ENCODE results near the gene OSTM1.

The OSTM1 gene

GRCh38 chr6:108074359-108075144 lies at the start of gene OSTM1:
TSS of gene OSTM1 (minus strand) at chr6:108074741. CDS start at chr6:108074651, 90 bp downstream.
- DNase-seq = peak; percentile 64

DNA sequence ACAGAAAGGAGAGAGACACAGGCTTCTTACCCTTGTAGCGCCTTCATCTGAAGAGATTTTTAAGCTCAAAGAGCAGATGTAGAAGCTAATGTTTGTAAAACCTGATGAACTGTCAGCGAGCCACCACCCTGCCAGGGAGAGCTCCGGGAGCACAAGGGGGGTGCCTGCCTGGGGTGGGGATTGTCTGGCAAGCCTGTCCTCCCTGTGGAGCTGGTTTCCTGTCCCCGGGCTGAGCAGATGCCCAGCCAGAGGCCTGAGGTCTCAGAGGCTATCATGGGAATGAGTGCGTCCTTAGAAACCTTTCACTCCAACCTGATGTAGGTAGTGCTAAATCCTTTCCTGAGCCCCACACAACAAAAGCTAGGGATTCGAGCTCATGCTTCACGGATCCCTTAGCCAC lies 49.4 kb upstream of the OSTM1 start:
- DNase-seq = no peak

DNA sequence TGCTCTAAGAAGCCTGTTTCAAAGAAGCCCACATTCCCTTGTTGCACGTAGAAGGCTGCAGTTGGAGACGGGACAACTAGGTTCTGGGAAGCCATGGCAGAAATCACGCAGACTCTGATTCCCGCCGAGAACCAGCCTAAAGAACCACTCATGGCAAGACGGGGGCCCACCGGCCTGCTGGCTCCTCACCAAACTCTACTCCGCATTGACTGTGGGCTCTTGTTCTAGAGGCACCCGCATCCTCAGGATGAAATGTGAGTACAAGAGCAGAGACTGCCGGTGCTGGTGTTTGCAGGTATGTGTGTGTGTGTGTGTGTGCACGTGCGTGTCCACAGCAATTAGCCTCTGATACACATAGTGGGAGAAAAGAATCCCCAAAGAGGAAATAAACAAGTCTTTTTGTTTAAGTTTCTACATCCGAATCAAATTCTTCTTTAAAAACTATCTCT lies 49.0 kb upstream of the OSTM1 start:
- DNase-seq = no peak

GRCh38 chr6:108121612-108122011 lies 47.1 kb upstream of the OSTM1 start:
- DNase-seq = no peak

- no peak for DNase-seq
Observed at GRCh38 chr6:108120311-108120710, 45.8 kb upstream of the OSTM1 start.

DNA sequence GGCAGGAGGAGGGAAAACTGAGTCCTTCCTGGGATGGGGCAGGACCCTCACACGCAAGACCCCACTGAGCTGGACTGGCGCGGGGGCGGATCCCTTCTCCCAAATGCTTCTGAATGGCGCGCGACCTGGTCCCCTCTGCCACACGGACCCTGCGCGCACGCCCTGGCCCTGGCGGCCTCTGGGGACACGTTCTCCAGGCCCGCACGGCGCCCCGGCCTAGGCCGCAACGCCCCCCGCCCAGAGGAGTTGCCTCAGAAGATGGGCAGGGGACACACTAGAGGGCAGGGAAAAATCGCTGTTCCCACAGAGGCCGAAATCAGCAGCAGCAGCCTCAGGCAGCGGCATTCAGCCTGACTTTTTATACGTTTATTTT lies 45.2 kb upstream of the OSTM1 start:
- DNase-seq = no peak

DNA sequence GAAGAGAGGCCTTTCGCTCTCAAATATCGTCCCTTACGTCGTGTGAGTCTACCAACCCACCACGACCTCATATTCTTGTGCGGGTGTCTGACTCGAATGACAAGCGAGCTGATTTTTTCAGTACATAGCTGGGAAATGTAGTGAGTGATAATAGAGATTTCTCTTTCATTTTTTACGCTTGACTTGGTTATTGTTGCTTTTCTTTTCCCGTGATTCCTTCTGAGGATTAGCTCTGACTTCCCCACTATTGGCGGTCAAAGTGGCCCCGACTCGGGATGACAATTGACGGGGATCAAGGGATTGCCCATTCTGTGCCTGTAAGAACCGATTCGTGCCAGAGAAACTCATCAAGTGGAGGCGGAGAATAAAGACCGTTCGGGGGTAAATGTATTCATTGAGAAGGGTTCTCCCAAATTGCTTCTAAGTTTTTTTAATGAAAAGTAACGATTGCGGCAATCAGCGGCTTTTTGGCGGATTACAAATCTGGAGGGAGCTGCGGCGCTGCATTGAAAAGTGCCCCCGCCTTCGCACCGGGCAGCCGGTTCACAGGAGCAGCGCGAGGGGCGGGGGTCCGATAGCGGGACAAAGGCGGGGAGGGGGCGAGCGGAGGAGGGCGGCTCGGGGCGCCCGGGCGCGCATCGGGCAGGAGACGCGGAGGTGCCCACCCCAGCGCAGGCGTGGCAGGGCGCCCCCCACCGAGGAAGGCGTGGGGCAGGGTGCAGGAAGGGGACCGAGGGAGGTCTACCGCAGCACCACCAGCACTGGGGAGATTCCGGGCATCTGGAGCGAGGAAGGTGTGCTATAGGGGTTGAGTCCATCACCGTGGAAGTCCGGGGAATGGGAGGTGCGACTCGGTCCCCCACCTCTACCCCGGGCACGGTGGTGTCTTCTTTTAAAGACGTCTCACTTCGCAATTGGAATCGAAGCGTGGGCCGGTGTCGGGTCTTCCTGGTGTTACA lies 44.5 kb upstream of the OSTM1 start:
- DNase-seq = no peak

- DNase-seq = no peak
Observed at GRCh38 chr6:108118359-108118724, 43.8 kb upstream of the OSTM1 start.

DNA sequence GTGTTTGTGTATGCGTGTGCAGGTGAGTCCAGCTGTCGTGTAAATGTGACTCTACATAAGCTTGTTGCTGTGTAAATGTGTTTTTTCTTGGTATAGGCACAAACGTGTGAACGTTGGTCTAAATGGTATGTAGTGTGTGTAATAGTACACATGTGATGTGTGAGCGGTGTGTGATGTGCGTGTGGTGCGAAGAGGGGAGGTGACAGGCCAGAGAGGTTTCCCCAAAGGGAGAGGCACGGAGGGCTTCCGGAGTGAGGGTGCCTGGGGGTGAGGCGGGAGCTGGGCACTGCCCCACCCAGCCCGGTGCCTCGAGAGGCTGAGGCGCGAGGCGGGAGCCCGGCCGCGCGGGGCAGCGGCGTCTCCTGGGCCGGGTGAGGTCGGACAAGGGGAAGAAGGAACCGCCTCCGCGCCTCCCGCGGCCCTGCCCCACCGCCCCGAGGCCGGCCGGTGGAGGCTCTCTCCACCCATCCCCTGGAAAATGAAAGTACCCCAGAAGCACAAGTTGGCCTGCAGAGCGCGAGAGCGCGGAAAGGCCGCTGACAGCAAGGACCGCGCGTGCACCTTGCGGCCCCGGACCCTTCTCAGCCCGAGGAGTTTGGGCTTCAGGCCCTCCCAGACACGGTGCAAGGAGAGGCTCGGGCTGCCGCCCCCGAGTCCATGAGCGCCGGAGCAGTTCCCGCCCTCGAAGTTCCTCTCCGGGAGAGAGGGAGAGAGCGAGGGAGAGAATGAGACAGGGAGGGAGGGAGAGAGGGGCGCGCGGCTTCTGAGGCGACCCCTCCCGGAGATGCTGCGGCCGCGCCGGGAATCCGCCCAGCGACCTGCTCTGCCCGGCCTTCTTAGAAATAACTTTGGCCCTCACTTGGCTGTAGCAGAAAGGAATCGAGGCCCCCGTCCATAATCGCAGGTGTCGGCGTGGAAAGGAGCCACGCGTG lies 43.2 kb upstream of the OSTM1 start:
- no peak for DNase-seq

- no peak for DNase-seq
Observed at GRCh38 chr6:108116546-108117426, 42.2 kb upstream of the OSTM1 start.

GRCh38 chr6:108115598-108116058 lies 41.1 kb upstream of the OSTM1 start:
- no peak for DNase-seq

DNA sequence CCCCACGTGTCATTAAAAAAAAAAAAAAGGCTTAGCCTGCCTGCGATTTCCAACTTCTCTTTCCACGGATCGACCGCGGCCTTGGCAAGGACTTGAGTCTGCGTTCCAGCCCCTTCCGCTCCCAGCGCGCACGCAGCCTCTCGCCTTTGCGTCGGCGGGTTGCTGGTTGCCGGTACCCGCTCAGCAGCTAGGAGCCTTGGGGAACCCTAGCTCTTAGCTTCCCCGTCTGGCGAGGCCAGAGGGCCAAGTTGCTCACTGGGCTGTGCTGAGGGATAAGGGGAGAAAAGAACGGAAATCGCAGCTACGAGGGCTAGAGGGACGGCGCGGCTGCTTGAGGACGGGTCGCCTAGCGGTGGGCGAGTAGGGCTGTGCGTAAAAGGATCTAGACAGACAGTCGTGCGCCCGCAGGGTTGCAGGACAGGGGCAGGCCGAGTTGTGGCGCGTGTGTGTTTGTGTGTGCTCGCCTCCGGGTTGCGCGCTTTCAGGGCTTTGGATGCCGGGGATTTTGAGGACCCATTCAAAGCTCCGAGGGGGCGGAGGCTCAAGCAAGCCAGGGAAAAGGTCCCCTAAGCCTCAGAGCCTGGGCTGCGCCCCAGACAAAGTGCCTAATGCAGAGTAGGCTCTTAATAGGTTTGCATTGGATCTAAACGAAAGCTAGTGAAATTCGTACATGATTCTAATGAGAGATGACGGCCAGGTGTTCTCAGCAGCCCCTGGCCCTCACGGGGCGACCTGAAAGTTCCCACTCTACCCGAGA lies 40.5 kb upstream of the OSTM1 start:
- DNase-seq = no peak

DNA sequence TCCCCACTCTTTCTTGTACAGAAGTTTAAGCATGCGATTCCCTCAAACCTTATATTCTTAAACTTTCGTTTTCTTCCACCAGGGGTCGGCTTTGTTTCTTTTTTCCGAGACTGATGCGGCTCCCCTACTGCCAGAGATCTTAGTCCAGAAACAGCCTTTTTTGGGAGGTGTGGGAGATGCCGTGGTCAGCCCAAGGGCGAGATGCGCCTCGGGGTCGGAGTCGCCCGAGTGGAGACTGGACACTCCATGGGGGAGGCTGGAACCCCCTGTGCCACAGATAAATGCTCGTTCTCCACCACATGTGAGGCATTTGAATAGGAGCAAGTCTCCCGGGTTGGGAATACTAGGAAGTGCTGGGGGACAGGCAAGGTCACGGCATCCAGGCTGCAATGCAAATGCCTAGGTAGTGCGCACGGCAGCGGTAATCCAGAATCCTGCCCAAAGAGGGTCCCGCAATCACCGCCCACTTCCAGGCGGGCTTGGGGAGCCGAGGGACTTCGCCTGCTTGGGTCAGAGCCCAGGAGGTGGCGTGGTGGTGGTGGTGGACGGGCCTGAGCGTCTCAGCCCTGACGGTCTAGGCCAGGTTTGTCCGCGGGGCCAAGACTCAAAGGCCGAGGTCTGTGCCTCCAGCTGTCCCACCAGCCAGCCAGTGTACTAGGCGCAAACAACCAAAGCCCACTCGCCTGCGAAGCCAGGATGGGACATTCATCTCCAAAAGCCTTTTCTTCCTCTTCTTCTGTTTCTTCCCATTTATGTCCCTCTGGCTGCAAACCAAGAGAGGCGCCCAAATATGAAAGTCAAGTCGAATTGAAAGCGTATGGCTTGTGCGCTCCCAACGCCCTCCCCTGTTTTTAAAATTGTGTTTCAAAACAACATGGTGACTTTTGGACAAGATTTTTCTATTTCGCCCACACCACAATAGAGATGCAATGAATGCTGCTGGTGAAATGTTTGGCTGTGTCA lies 39.3 kb upstream of the OSTM1 start:
- no peak for DNase-seq

DNA sequence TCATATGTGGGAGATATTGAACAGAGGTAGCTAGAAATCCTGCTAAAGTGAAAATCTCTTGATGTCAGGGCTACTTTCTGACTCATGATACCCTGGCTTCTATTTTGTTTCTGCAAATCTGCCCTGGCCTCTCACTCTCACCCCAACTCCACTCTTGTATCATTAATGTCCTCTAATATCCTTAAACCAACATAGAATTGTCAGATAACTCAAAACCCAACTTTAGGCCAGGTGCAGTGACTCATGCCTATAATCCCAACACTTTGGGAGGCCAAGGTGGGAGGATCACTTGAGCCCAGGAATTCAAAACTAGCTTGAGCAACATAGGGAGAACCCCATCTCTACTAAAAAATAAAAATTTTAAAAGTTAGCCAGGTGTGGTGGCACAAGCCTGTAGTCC lies 33.8 kb upstream of the OSTM1 start:
- DNase-seq = no peak

DNA sequence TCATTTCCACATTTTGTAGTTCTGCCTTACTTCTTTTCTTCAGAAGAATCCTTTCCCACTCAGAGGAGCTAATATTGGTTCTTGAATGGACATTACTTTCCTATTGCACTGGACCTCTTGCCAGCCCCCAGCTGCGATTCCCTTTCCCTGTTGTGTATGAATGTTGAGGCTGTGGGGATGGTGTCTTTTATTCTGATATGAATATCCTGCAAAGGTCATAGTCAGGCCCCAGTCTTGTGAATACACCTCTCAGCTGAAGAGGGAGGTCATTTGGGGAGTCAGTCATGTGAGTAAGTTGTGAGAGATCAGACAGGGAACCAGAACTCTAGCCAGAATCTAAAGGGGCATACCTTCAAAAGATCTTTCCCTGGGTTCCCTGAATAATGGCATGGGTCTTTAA lies 32.6 kb upstream of the OSTM1 start:
- DNase-seq = no peak

DNA sequence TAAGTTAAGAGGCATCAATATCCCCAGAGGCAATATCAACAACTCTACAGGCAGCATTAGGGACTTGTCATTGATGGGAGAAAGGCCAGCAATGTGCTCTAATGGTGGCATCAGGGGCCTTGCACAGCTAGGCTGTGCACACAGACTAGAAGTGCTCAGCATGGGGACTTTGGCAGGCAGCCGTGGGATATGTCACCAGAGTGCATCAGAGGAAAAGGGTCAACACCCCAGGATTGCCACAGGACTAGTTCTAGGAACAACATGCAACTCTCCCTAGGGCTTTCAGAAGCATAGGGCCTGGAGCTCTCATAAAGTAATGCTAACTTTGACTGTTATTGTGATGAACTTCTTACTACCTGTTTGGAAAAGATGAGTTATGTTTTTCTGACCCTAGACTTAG lies 32.2 kb upstream of the OSTM1 start:
- DNase-seq = no peak

DNA sequence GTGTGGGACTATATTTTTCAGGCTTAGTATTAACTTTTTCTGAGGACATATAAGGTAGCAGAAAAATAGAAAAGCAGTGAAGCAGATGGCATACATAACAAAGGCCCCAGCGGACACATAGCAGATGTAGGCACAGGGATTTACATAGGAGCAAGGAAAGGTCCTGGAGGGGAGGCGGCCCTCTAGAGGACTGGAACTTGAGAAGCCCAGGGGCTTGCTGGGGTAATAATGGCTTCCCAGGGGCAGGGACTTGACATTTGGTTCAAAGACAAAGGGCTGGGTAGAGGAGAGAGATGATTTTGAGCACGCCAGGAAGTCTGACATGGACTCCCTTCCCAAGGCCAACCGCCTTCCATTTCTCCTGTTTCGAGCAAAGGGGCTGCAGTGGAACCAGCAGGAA lies 31.7 kb upstream of the OSTM1 start:
- DNase-seq = no peak

- no peak for DNase-seq
Observed at GRCh38 chr6:108105571-108105970, 31.0 kb upstream of the OSTM1 start.

DNA sequence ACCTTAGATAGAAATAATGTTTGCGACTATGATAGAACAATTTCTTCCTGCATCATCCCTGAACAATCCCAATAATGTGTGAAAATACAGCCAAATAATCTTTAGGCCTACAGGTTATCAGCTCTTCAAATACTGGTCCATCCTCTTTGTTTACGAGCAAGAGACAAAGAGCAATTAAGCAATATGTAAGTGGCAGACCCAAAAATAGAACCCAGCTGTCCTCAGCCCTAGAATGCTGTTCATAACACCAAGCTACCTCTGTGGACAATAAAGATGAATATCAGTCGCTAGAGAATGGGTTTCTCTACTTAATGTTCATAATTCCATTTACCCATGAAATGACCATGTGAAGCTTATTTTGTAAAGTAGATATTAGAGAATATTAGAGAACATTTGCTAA lies 28.4 kb upstream of the OSTM1 start:
- no peak for DNase-seq

GRCh38 chr6:108100003-108100402 lies 25.5 kb upstream of the OSTM1 start:
- no peak for DNase-seq

Measured in cortex of kidney (tissue), 1 donor.